Raji (cell line): ENCODE data around the gene SH3BP5.
A peak's percentile ranks its signal among the peaks of the same experiment; 100 is the strongest.

Experiments used
- POLR2A ChIP-seq: IDR thresholded peaks from 2 replicates; pipeline ENCODE4 v1.6.1; 2011; ENCODE audit warnings: low read depth, low read length, control low read depth; ENCODE audit not compliant: insufficient read depth

SH3BP5 gene

DNA sequence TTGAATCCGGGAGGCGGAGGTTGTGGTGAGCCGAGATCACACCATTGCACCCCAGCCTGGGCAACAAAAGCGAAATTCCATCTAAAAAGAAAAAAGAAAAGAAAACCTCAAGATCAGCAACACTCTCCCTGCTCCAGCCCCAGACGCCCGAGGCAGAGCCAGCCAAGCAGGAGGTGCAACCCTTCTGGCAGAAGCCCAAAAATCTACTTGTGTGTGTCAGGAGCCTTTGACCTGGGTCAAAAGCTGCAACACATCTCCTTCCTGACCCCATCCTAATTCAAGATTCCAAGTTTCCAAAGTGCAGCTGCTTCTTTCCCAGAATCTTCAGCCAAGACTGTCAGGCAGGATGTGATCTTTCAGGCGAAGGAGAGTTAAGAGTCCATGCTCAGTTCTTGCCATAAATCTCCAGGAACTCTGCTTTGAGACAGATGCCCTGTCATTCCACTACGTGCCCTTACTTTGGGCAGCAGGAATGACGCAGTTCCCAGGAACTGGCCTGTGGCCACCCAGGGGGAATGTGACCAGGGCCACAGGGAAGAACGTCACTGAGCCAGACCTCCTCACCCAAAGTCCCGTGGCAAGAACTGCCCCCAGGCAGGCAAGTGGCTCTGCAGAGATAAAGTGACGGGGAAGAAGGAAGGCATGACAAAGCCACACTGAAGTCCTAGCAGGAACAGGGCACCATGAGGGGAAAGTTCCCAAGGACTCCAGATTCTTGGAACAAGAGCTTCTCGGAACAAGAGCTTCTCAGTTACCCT is 39.4 kb downstream of the SH3BP5 start:
- TF ChIP-seq POLR2A = no peak

DNA sequence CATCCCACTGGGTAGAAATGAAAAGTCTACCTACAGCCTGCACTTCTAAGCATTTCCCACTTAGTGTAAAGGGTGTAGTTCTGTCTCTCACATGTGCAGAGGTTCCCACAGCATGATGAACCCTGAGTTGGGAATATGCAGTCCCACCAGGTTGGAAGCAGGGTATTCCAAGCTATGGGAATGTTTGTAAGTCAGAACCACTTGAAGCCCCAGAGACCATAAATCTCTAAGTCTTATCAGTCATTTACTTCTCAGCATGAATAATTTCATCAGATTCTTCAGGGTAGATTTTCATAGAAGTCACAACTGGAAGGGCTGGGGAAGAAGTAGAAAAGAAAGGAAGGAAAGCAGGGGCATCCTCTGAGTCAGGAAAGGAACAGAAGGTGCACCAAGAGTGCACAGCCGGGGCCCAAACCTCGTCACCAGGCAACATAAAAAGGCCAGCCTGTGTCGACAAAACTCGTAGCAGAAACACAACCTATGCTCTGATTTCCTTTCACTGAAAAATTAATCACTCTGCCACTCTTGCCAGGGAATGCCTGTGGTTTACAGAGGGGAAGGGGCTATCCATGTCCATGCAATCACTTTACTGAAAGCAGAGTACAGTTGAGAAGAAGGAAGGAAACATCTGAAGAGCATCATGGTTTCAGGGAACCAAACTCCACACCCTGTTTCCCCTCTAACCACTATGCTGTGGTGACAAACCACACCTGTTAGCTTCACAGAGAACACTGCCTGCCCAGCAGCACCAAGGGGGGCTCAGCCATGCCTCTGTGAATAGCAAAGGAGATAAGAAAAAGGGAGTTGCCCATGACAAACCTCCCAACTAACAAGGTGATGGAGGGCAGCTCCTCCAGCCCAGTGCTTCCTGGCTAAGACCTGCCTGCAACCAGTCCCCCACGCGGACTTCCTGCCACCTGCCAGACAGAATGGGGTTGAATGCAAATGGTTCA is 40.5 kb downstream of the SH3BP5 start:
- 0 out of 2 replicates have a peak, but pooled peaks have one; percentile 22 for TF ChIP-seq POLR2A

DNA sequence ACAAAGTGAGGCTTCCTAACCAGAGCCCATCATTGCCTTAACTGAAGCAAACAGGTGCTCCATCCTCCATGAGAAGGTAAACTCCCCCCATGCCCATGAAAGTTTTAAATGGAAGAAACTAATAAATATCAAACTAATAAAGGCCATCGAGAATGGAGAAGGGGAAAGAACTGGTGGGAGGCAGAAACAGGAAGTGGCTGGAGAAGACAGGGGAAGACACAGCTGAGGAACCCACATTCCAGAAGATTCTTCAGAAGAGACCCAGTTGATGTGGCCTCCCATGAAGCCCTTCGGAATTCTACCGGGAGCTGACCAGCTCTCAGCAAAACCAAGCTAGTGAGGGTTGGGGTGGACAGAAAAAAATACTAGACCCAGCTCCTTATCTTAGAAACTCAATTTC is 41.6 kb downstream of the SH3BP5 start:
- no peak for TF ChIP-seq POLR2A

DNA sequence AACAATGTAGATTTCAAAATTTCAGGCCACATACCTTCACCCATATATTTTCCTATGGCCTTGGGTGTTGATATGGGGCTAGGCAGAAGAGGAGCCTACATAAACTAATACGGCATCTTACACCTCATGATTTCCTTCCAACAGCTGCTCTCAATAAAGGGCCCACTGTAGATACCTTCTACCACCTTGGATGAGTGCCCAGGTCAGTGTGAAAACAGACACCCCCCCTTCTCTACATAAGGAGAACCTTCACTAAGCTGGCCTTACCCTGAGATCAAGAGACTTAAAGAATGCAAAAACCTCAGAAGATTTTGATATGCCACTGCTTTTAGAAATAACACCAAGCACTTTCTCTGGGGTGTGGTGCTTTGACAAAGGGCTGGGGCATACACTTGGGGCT is 42.7 kb downstream of the SH3BP5 start:
- TF ChIP-seq POLR2A = no peak

DNA sequence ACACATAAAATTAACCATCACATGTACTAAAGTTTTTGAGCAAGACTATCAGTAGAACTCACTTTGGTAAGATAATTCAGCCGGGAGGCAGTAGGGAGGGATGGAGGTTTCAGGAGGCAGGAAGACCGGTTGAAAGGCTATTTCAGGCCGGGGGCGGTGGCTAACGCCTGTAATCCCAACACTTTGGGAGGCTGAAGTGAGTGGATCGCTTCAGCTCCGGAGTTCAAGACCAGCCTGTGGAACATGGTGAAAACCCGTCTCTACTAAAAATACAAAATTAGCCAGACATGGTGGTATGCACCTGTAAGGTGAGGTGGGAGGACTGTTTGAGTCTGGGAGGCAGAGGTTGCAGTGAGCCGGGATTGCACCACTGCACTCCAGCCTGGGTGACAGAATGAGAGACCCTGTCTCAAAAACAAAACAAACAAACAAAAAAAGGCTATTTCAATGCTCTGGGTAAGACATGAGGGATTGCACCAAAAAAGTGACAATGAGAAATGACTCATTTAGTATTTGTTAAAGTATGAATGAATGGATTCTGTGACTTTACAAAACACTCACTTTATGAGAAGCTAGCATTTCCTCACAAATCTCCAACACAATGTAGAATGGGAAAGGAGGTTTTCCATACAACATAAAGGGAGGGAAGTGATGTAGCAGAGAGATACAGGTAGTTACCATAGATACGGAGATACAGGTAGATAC is 43.9 kb downstream of the SH3BP5 start:
- no peak for TF ChIP-seq POLR2A

DNA sequence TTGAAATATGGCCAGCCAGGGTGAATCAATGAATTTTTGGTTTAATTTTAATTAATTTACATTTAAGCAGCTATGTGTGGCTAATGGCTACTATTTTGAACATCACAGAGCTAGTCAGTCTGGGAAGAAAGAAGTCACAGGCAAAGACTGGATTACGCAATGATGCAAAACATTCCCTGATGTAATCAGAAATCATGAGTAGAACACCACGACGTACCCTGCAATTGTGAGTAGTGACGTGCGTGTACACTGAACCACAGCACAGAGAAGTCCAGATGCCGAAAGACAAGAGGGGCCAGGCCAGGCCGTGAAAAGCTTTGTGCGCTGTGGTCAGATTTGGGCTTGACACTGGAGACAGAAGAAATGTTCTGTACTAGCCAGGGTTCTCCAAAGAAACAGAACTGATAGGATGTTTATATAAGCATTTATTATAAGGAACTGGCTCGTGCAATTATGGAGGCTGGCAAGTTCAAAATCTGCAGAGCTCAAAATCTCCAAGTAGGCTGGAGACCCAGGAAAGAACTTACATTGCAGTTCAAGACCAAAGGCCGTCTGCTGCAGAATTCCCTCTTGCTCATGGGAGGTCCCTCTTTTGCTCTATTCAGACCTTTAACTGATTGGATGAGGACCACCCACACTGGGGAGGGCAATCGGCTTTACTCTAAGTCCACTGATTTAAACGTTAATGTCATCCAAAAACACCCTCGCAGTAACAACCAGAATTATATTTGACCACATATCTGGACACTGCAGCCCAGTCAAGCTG is 44.6 kb downstream of the SH3BP5 start:
- TF ChIP-seq POLR2A = no peak

DNA sequence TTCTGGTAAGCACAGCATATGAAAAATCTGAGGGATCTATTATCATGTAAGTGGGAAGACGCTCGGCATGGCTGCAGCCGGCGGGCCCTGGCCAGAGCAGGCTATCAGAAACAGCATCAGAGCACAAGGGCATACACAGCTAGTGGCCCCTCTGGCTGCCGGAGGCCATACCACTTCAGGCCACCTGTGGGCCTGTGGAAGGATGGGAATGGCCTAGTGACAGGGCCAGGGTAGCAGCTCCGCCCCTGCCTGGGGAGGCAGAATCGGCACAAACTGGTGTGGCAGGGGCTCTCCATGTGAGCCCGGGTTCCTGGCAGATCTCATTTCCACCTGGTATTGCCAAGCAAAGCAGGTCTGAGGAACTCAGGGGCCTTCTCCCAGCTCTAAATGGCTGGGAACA is 46.4 kb downstream of the SH3BP5 start:
- no peak for TF ChIP-seq POLR2A

DNA sequence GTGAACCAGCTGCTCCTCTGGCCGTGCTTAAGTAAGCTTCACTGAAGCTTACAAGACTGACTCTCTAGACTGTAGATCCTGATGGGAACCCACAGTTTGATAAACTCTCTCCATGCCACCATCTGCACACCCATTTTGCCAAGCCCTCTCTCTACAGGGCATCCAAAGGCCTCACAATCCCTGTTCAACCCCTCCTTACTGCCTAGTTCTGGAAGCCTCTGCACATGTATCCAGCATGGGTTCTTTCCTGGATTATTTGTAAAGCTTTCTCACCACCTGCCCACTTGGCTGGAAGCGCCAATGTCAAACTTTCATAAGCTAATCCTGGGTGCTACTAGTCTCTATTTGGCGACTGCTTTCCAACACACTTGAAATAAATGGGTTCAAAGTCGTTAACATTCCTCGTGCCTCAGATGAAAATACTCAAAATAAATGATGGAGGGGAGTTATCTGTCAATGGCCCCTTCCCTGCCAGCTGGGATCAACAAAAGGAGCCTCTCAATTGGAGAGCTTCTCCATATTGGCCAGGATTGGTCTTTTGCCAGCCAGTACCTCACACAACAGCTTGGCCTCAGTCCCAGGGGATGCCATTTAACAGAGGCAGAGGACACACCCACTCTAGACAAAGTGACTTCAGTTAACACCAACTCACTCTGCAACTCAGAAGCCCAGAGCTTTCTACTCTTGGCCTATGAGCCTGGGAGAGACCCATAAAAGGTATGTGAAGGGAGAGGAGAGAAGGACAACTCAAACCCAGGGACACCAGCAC is 48.1 kb downstream of the SH3BP5 start:
- TF ChIP-seq POLR2A = no peak

DNA sequence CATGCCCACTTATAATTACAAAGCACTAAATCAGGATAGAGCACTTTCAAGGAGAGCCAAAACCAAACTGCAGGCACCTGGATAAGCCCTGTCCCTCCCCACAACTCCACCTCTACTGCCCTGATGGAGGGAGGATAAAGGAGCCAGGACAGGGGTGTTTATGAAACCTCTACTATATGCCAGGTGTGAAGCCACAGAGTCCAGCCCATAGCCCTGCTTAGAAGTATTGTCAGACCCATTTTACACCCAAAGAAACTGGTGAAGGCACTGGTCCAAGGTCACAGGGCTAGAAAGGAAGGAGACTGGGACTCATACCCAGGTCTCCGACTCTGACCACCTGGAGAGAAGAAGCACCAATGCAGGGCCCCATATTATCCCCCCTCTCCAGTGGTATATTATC is 48.7 kb downstream of the SH3BP5 start:
- no peak for TF ChIP-seq POLR2A

DNA sequence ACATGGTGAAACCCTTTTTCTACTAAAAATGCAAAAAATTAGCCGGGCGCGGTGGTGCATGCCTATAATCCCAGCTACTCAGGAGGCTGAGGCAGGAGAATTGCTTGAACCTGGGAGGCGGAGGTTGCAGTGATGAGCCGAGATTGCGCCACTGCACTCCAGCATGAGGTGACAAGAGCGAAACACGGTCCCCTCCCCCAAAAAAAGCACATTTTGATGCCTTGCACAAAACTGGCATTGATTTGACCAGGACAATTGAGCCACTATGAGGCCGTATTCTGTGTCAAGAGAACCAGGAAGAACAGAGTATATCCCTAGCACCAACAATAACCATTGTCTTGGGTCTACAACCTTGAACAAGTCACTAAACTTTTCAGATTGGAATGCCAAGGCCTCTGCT is 50.6 kb downstream of the SH3BP5 start:
- TF ChIP-seq POLR2A = no peak

DNA sequence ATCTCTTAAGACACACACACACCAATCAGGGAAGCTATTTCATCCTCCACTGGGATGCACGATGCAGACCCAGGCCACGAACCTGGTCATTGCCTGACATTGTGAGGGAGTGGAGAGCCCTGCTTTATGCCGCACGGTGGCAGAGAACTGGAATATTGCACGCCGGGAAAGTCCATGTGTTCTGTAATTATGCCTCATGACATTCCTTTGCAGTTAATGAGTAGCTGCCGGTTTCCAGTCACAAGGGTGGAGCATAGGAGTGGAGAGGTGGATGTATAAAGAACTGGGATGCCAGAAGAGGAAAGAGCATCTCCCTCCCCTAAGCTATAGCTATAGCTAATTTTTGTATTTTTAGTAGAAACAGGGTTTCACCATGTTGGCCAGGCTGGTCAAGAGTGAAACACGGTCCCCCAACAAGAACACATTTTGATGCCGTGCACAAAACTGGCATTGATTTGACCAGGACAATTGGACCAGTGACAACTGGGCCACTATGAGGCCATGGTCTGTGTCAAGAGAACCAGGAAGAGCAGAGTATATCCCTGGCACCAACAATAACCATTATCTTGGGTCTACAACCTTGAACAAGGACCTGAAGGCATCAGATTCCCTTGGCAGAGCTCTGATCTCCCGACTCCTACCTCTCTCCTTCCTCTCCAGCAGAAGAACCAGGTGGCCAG is 51.4 kb downstream of the SH3BP5 start:
- no peak for TF ChIP-seq POLR2A

DNA sequence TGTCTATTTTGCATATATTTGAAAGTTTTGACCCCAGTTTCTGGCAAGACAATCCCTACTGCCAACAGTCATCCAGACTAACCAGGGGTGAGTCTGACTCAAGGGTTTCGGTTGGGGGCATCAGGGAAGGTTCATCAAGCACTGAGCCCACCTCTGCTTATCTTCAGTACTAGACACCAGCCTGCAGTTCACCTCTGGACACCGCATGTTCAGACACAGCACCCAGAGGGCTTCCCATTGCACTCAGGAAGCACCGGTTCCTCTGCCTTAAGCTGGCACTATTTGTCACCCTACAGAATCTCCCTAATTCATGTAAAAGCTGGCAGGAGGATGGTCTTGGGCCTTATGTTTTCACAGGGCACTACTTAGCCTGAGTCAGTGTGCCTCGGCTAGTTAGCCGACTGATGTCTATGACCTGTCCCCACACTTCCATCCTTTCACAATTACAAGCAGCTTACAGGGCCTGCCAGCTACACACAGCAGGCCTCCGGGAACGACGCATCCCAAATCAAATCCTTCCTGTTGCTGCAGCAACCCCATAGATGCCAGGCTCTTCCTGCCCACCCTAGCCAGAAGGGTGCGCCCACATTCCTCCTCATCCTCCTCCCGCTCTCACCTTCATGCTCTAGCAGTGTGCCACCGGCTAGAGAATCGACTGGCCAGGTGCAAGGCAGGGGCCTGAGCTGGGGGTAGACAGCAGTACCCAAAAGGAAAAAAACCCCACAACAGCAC is 52.5 kb downstream of the SH3BP5 start:
- no peak for TF ChIP-seq POLR2A

DNA sequence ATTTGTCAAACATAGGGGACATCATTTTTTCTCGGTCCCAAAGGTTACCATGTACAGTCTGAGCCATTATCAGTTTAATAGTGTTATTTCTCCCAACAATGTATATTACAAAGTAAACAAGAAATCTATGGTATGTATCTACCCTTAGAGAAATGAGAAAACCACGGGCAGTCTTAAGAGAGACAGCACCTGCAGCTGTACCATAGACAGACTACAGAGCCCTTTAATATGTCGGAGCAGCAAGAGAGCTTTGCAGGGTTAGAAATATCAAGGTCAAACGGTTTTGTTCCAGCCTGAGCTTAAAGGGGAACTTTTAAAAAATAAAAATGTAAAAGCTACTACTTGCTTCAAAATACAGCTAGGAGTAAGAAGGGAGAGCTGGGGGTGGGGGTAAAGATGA is 53.2 kb downstream of the SH3BP5 start:
- no peak for TF ChIP-seq POLR2A
